GM21619 (cell line): ENCODE data around the gene LRRC18.

ENCODE experiments used
- ATAC-seq: cut with Tn5 transposase; IDR thresholded peaks from one replicate; pipeline ENCODE4 v1.9.1; 2021; ENCODE audit not compliant: unreplicated experiment

The LRRC18 gene

GRCh38 chr10:48884179-48885045 is 55.2 kb downstream of the LRRC18 start:
- no peak for ATAC-seq

DNA sequence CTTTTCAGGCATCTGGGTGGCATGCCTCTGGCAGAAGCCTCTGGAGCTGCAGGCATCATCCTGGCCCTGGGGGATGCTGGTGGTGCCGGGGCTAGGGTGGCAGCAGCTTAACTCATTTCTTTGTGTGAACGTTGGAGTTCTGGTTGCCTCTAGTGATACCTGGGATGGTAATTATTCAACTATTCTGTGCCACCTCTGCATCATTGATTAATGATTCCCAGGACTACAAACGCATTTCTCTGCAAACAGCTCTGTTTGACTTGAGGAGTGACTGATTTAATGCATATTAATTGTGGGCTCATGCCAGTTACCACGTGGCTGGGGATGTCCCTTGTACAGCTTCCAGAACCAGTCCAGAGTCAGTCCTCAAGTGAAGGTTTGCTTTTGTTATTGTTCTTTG is 55.9 kb downstream of the LRRC18 start:
- no peak for ATAC-seq

GRCh38 chr10:48882881-48883280 is 56.8 kb downstream of the LRRC18 start:
- no peak for ATAC-seq

DNA sequence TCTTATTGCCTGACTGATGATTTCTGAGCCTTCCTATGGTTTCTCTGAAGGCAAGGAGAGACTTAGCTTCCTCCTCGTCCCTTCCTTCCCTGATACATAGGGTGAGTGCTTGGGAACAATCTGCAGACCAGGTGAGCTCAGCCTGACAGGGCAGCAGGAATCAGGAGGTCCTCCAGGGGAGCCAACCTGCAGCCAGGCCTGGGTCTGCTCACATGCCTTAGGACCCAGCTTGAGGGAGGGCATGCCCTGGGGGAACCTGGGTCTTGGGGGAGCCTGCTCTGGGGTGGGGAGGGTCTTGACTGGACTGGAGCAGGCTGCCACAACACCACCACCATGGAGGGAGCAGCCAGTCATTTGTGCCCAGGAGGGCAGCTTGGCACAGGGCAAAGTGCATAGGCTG is 57.7 kb downstream of the LRRC18 start:
- ATAC-seq: no peak

DNA sequence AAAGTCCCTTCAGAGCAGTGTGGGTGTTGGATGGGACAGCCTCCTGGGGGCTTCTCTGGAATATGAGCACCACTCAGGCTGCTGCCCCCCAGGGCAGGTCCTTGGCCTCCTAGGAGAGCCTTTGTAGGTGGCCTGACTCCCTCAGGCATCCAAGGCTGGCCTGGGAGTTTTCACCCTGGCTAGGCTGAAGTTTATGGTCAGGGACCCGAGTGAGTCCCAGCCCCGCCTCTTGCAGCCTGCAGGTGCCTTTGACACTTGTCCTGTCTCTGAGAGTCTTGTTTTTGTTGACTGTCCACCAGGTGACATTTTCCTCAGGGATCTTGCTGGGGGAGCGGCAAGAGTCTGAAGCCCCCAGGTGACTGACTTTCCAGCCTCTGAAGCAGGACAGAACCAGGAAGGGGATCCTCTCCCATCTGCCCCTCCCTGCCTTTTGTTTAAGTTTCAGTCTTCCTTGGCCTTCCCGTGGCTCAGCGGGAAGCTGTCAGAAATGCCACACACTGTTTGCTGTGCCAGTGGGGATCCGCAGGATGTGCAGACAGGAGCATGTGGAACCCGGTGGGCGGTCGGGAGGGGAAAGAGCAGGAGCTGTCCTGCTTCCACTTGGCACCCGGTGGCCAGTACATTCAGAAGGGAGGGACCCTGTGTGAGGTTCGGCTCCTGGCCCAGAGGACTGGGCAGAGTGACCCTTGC is 59.5 kb downstream of the LRRC18 start:
- ATAC-seq: no peak

GRCh38 chr10:48879451-48879850 is 60.2 kb downstream of the LRRC18 start:
- no peak for ATAC-seq

- ATAC-seq: no peak
Observed at GRCh38 chr10:48878091-48878490, 61.5 kb downstream of the LRRC18 start.

- ATAC-seq: no peak
Observed at GRCh38 chr10:48872234-48872633, 67.4 kb downstream of the LRRC18 start.
